ENCODE data around the gene WWTR1.

GRCh38 chr3:149511040-149511626, 146.7 kb downstream of the WWTR1 start:
- TF ChIP-seq ESRRA (CRISPR knock-in tag; IDR thresholded peaks at IDR 0.05; ENCODE audit: borderline replicate concordance) = no peak
- TF ChIP-seq CTCF (IDR thresholded peaks at IDR 0.05) = no peak
- TF ChIP-seq USF2 (CRISPR knock-in tag; IDR thresholded peaks at IDR 0.05) = no peak
- TF ChIP-seq RELA (CRISPR knock-in tag; IDR thresholded peaks at IDR 0.05; ENCODE audit: borderline replicate concordance) = no peak
- TF ChIP-seq SP1 (CRISPR knock-in tag; conservative IDR thresholded peaks at IDR 0.05) = no peak
- no peak for TF ChIP-seq NFYB (CRISPR knock-in tag; conservative IDR thresholded peaks at IDR 0.05; ENCODE audit: low read depth)
- TF ChIP-seq NR3C1 (CRISPR knock-in tag; conservative IDR thresholded peaks at IDR 0.05; ENCODE audit: low read depth) = no peak
- TF ChIP-seq USF1 (CRISPR knock-in tag; IDR thresholded peaks at IDR 0.05) = no peak
- no peak for TF ChIP-seq PREB (CRISPR knock-in tag; IDR thresholded peaks at IDR 0.05; ENCODE audit: borderline replicate concordance)
- no peak for TF ChIP-seq ZNF281 (CRISPR knock-in tag; IDR thresholded peaks at IDR 0.05)
- no peak for TF ChIP-seq ELF4 (CRISPR knock-in tag; IDR thresholded peaks at IDR 0.05; ENCODE audit: low read depth)

Data from WTC11 (cell line).